ENCODE measurements around the gene TTC8.

The TTC8 gene

GRCh38 chr14:88870777-88871176 lies 46.3 kb downstream of the TTC8 start:
- no peak for DNase-seq

- no peak for DNase-seq
These were observed 47.0 kb downstream of the TTC8 start for GRCh38 chr14:88871429-88871828.

GRCh38 chr14:88872976-88873375 lies 48.5 kb downstream of the TTC8 start:
- DNase-seq: no peak

- DNase-seq: no peak
These were observed 52.7 kb downstream of the TTC8 start for GRCh38 chr14:88877192-88877591.

DNA sequence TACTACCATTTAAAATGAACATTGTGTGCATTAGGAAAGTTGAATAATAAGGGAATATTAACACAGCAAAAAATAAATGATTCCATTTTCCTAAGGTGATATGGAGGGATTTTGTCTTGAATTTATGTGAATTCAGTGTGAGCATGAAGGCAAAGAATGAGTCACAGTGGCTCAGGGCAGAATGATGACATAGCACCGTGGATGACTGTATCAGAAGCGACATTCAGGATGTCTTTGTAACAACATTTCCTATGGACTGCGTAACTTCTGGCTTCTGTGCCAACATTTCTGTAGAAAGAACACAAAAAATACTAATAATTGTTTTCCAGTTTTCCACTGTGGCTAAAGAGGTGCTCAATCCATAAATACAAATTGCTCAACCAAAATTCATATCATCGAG lies 54.6 kb downstream of the TTC8 start:
- no peak for DNase-seq

DNA sequence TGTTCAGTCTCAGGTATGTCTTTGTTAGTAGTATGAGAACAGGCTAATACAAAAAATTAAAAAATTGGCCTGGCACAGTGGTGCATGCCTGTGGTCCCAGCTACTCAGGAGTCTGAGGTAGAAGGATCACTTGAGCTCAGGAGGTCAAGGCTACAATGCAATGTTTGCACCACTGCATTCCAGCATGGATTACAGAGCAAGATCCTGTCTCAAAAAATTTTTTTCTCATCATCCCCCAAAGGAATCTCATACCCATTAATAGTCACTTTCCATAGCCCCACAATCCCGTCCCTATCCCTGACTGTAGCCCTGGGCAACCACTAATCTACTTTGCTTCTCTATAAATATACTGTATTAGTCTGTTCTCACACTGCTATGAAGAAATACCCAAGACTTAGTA lies 57.8 kb downstream of the TTC8 start:
- DNase-seq: no peak

DNA sequence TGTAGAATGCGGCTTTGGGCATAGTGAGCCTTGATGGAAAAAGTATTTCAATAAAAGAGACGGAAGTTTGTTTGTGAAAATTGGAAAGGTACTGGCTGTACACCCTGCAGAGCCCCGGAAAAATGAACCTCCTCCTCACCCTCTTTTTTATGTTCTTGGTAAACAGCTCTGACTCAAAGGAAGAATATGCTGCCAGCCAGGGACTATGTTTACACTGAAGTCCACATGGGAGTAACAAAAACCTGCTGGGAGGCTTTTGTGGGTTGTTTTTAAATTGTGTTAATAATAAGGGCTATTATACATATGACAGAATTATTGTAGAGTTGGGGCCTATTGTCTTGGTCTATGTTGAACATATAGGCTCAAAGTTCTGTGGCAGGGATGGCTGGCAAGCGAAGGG lies 70.7 kb downstream of the TTC8 start:
- DNase-seq: no peak

DNA sequence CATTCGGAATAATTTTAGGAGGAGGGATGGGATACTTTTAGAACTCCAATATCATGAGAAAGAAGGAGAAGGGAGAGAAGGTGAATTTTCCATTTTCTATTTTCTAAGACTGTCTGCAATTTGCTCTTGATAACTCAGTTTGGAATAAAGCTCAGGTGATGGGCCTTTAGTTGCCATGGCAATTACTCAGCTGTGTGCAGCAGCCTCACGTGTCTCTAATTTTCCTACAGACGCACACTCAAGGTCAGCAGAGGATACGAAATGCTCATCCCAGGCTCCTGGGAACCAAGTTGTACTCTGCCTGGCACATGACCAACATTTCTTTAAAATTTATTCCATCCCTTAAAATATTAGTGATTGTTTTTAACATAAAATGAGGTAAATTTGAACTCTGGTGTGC lies 76.7 kb downstream of the TTC8 start:
- no peak for DNase-seq

- no peak for DNase-seq
These were observed 77.5 kb downstream of the TTC8 start for GRCh38 chr14:88901991-88902390.

- DNase-seq: no peak
These were observed 78.4 kb downstream of the TTC8 start for GRCh38 chr14:88902850-88903249.

- DNase-seq: no peak
These were observed 79.8 kb downstream of the TTC8 start for GRCh38 chr14:88904206-88904647.

DNA sequence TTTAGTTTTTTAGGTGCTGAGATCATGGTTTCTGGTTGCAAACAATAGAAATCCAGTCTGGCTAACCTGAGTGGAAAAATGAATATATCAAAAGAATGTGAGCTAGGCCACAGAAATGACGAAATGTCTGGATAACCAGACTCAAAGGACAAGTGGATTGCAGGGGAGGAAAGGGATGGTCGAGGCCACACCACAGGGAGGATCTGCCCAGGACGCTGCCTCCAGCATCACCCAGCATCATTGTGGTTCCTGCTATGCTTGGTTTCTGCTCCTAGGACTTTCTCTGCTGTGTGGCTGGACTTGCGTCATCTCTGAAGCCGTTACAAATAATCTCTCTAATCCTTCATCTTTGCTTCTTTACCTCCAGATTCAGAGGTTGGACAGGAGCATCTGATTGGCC lies 80.4 kb downstream of the TTC8 start:
- no peak for DNase-seq

DNA sequence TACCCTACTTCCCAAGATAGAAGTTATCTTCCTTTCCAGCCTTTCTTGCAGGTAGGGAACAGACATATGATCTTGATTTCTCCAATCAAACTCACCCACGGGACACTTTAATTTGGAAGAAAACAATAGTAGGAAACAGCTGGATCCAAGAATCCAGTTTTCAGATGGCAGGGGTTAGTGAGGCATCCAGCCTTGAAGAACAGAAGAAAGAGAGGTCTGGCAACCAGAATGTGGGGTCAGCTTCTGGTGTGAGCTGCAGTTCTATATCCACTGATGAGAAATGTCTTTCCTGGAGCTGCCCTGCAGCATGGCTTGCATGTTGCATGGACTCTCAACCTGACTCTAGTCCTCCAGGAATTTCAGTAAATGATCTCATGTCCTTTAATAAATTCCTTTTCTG lies 83.8 kb downstream of the TTC8 start:
- DNase-seq: no peak

- no peak for DNase-seq
These were observed 85.9 kb downstream of the TTC8 start for GRCh38 chr14:88910386-88910785.

DNA sequence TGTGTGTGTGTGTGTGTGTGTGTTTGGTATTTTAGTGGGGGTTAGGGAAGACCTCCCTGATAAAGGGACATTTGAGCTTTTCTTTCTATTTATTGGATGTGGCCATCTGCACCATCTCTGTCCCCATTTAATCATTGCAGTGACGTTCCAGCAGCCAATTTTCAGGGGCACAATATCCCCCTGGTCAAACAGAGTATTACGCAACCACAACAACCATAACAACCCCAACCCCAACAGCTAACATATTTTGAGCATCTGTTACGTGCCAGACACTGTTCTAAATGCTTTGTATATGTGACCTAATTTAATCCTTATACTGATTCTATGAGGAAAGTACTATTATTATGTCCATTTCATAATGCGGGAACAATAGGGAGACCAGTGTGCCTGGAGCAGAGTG lies 87.4 kb downstream of the TTC8 start:
- DNase-seq: no peak

DNA sequence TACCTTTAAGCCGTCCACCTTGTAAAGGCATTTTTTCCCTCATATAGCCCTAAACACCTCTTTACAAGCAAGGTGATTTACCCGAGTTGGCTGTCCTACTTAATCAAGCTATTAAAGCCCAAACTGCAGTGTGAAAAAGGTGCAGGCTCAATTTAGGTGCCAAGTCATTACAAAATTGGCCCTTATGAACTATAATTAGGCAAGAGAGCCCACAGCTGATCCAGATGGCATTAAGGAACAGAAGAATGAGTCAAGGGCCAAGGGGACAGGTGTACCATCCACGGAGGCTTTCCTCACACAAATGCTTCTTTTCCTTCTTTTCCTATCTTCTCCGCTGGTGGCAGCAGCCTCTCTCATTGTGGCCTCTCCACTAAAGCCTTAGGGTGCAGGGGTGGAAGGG lies 90.5 kb downstream of the TTC8 start:
- no peak for DNase-seq

DNA sequence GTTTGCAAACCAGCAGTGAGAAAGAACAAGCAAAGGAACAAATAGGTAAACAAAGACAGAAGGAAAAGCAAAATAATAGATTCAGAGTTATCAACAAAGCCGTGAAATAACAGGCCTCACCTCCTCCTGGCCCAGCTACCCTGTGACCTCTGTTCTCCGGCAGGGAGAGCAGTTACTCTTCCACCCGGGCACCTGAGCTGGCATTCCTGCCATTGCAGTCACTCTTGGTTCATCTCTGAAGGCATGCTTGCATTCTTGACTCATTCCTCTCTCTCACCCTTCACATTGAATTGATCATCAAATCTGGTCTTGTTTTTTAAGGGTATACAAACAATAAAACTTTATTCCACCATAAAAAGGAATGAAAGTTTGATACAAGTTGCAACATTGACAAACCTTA lies 95.1 kb downstream of the TTC8 start:
- no peak for DNase-seq

All from activated gamma-delta T cell (primary cell).